AG09309 (cell line): Measurements from ENCODE around the gene CDK16.

Source experiments
- DNase-seq: peaks from one replicate; pipeline ENCODE4 v3.0.0-alpha.2; 2010; ENCODE audit warnings: low read depth
- H3K4me3 ChIP-seq: 2 replicates; pipeline ENCODE4 v1.5.1; 2011; ENCODE audit warnings: mild to moderate bottlenecking, low read depth, low read length, moderate library complexity; ENCODE audit not compliant: control insufficient read depth
- TF ChIP-seq, protein P1 (sequence below): IDR thresholded peaks from 2 replicates; pipeline ENCODE4 v1.5.1; 2011; ENCODE audit warnings: mild to moderate bottlenecking, low read depth, low read length, inconsistent platforms; ENCODE audit not compliant: insufficient read depth, control insufficient read depth; ENCODE audit errors: missing control alignments

Gene CDK16

DNA sequence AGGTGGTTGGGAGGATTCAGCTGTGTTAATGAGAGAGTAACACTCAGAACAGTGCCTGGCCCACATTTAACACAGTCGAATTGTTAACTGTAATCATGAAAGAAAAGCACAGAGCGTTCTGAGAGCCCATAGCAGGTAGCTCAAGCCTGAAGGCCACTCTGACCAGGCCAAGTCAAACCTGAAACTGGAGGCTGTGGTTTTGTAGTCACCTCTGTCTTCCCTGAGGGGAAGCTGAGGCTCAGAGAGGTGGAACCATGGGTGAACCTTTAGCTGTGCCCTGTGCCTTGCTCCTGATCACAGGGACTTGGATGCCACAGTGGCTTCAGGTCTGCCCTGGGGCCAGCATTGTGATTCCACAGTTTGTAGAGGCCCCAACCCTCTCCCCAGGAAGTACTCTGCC lies 41.4 kb upstream of the CDK16 start:
- DNase-seq, result no peak
- TF ChIP-seq, protein P1, sequence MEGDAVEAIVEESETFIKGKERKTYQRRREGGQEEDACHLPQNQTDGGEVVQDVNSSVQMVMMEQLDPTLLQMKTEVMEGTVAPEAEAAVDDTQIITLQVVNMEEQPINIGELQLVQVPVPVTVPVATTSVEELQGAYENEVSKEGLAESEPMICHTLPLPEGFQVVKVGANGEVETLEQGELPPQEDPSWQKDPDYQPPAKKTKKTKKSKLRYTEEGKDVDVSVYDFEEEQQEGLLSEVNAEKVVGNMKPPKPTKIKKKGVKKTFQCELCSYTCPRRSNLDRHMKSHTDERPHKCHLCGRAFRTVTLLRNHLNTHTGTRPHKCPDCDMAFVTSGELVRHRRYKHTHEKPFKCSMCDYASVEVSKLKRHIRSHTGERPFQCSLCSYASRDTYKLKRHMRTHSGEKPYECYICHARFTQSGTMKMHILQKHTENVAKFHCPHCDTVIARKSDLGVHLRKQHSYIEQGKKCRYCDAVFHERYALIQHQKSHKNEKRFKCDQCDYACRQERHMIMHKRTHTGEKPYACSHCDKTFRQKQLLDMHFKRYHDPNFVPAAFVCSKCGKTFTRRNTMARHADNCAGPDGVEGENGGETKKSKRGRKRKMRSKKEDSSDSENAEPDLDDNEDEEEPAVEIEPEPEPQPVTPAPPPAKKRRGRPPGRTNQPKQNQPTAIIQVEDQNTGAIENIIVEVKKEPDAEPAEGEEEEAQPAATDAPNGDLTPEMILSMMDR, result no peak
- H3K4me3 ChIP-seq, result no peak overlapping the region

DNA sequence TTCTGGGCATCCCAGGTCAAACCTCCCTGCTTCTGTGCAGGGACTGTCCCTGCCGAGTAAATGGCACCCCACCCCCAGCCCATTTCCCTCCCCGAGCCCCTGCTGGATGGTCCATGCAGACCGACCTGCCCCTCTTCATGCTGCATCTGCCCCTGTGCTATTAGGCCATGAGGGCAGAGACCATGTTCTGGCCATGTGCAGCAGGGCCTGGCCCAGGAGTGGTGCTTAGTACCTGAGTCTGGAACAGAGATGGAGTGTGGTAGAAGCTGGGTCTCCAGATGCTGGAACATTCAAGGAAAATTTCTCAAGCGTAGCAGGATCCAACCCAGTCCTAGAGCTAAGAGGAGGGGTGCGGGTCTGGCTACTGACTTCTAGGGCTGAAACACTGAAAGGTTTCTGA lies 40.1 kb upstream of the CDK16 start:
- TF ChIP-seq, protein P1, result no peak
- no peak overlapping the region for H3K4me3 ChIP-seq

DNA sequence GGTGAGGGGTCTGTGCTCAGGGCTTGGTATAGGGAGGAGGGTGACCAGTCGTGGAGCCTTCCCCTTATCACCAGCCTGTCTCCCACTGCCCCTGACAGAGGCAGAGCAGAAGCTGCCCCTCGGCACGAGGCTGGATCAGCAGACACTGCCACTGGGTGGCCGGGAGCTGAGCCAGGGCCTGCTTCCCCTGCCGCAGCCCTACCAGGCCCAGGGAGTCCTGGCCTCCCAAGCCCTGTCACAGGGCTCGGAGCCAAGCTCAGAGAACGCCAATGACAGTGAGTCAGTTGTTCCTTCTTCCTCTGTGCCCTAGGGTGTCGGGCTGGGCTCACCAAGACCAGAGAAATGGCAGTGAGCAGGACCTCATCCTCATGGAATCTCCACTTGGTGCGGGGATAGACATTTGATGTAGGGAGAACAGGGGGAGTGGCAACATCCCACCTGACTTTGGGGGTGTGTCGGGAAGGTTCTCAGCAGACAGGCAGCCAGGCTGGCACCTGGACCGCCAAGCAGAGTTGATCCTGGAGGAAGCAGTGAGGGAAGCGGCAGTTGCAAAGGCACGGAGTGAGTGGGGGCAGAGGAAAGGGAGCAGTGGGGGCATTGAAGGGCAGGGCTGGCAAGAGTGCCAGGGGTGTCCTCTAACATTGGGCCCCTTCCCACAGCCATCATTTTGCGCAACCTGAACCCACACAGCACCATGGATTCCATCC lies 39.1 kb upstream of the CDK16 start:
- no peak for DNase-seq
- TF ChIP-seq, protein P1, result no peak
- no peak overlapping the region for H3K4me3 ChIP-seq

More for the DNA sequence above, 40.1 kb upstream of the CDK16 start:
- DNase-seq, result no peak

DNA sequence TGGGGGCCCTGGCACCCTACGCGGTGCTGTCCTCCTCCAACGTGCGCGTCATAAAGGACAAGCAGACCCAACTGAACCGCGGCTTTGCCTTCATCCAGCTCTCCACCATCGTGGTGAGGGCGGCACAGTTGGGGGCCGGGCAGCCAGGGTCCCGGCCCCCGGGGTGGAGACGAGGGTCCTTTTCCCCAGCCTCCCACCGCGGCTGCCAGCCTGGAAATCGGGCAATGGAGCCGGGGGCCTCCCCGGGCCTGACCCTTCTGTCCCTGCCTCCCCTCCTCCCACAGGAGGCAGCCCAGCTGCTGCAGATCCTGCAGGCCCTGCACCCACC lies 38.6 kb upstream of the CDK16 start:
- no peak for DNase-seq
- TF ChIP-seq, protein P1, result no peak
- H3K4me3 ChIP-seq, result no peak overlapping the region

DNA sequence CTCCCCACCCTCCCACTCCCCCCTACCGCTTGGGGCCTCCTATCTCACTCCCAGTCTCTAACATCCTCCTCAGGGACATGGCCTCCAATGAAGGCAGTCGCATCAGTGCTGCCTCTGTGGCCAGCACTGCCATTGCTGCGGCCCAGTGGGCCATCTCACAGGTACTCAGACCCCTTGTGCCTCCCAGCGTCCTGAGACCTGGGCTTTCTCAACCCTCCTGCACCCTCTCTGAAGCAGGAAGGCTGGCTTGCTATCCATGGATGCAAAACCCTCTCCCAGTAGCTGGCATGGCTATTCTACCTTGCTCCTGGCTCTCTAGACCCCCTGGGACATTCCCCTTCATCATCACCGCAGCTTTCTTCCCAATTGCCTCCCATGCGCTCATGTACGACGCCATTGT lies 38.1 kb upstream of the CDK16 start:
- DNase-seq, result no peak
- H3K4me3 ChIP-seq, result no peak overlapping the region
- TF ChIP-seq, protein P1, result no peak

DNA sequence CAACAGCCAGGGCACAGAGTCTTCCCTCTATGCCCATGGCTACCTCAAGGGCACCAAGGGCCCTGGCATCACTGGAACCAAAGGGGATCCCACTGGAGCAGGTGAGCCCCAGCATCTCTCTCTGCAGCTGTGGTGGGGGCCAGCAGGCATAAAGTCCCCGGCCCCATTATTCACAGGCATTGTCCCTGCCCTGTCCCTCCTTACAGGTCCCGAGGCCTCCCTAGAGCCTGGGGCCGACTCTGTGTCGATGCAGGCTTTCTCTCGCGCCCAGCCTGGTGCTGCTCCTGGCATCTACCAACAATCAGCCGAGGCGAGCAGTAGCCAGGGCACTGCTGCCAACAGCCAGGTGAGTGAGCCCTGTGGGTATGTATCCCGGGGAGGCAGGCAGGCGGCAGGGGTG lies 37.2 kb upstream of the CDK16 start:
- no peak for DNase-seq
- H3K4me3 ChIP-seq, result no peak overlapping the region
- TF ChIP-seq, protein P1, result no peak
